ENCODE data around the gene CEBPZOS.

DNA sequence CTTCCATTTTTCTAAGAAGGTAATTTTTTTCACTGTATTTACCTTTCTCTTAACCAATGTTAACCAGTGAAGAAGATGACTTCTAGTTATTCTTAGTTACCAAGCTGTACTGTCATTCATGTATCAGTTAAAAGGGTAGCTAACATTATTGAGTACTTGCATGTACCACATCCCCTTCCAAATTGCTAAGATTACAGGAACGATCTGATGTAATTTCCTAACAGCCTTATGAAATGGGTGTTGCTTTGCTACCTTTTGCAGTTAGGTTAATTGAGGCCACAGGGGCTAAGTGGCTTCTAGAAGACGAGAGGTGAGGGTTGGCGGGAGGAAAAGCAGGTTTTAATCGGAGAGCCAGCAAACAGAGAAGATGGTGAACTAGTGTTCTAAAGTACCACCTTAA lies 6.0 kb upstream of the CEBPZOS start:
- no peak for TF ChIP-seq POLR2A (IDR thresholded peaks at IDR 0.05)
- TF ChIP-seq, protein P1, sequence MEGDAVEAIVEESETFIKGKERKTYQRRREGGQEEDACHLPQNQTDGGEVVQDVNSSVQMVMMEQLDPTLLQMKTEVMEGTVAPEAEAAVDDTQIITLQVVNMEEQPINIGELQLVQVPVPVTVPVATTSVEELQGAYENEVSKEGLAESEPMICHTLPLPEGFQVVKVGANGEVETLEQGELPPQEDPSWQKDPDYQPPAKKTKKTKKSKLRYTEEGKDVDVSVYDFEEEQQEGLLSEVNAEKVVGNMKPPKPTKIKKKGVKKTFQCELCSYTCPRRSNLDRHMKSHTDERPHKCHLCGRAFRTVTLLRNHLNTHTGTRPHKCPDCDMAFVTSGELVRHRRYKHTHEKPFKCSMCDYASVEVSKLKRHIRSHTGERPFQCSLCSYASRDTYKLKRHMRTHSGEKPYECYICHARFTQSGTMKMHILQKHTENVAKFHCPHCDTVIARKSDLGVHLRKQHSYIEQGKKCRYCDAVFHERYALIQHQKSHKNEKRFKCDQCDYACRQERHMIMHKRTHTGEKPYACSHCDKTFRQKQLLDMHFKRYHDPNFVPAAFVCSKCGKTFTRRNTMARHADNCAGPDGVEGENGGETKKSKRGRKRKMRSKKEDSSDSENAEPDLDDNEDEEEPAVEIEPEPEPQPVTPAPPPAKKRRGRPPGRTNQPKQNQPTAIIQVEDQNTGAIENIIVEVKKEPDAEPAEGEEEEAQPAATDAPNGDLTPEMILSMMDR (IDR thresholded peaks at IDR 0.05), result no peak

All from testis (tissue), 2 donors.